Gastroesophageal sphincter (tissue), 3 donors: Measurements from ENCODE around the gene GYS1.

ENCODE experiments used
- EP300 ChIP-seq: sonication (generic); formaldehyde crosslinking; IDR thresholded peaks from one replicate; pipeline ENCODE4 v1.6.1; 2017; ENCODE audit warnings: antibody characterized with exemption, mild to moderate bottlenecking
- POLR2A ChIP-seq, 2 donors: fragments of 450-650 bp; IDR thresholded peaks; one replicate each; pipeline ENCODE4 v1.6.1; 2017; ENCODE audit warnings: antibody characterized with exemption in 2 of 2, mild to moderate bottlenecking in 2 of 2, moderate library complexity in 1 of 2
- POLR2AphosphoS5 ChIP-seq: sonication (generic); formaldehyde crosslinking; IDR thresholded peaks from one replicate; pipeline ENCODE4 v1.6.1; 2017; ENCODE audit warnings: antibody characterized with exemption
- TF ChIP-seq, protein P1 (sequence below), 4 experiments: fragments of 200-600 bp in 2 of 4; fragments of 450-650 bp in 2 of 4; sonication (generic) in 1 of 4; IDR thresholded peaks; one replicate each; pipeline ENCODE4 v1.5.1; 2017 to 2019; ENCODE audit warnings: antibody characterized with exemption in 4 of 4, mild to moderate bottlenecking in 2 of 4, moderate library complexity in 2 of 4

- TF ChIP-seq, protein P1, sequence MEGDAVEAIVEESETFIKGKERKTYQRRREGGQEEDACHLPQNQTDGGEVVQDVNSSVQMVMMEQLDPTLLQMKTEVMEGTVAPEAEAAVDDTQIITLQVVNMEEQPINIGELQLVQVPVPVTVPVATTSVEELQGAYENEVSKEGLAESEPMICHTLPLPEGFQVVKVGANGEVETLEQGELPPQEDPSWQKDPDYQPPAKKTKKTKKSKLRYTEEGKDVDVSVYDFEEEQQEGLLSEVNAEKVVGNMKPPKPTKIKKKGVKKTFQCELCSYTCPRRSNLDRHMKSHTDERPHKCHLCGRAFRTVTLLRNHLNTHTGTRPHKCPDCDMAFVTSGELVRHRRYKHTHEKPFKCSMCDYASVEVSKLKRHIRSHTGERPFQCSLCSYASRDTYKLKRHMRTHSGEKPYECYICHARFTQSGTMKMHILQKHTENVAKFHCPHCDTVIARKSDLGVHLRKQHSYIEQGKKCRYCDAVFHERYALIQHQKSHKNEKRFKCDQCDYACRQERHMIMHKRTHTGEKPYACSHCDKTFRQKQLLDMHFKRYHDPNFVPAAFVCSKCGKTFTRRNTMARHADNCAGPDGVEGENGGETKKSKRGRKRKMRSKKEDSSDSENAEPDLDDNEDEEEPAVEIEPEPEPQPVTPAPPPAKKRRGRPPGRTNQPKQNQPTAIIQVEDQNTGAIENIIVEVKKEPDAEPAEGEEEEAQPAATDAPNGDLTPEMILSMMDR (IDR thresholded peaks at IDR 0.05) = no peak
- TF ChIP-seq EP300 (no peak), POLR2A (IDR thresholded peaks at IDR 0.05) (no peak), POLR2AphosphoS5 (no peak)
Observed at GRCh38 chr19:48950830-48951519, 42.1 kb downstream of the GYS1 start.
